SK-N-SH (cell line): Measurements from ENCODE around the gene CEP131. TPM values are rescaled to one million over a fixed set of nuclear protein-coding genes. Genes with fewer than 3 reads are reported as not detected.

Experiments used
- CTCF ChIA-PET: fragments of 300-600, 350-600 bp; formaldehyde crosslinking; extraction: SDS; loops from one replicate; lab custom pipeline; 2021; lab: Yijun Ruan, JAX
- POLR2A ChIA-PET: fragments of 350-600 bp; sonication (Branson Sonifier 250); formaldehyde crosslinking; extraction: SDS; loops from one replicate; lab custom pipeline; 2020; ENCODE audit warnings: antibody characterized with exemption, inconsistent platforms; lab: Yijun Ruan, JAX
- DNase-seq: peaks from one replicate; pipeline ENCODE4 v3.0.0; 2012
- H2AFZ ChIP-seq: fragments of 200-600 bp; sonication (generic); 2 replicates; pipeline ENCODE4 v1.8.1; 2016; ENCODE audit warnings: antibody characterized with exemption, mild to moderate bottlenecking, low read depth
- H3F3A ChIP-seq: fragments of 200-600 bp; sonication (generic); replicated peaks from 2 replicates; pipeline ENCODE3; 2016; ENCODE audit warnings: antibody characterized with exemption, mild to moderate bottlenecking; ENCODE audit not compliant: insufficient read depth
- H3K27ac ChIP-seq, 2 experiments: fragments of 200-500 bp in 1 of 2; fragments of 200-600 bp in 1 of 2; sonication (Bioruptor generic) in 1 of 2; sonication (generic), shearing (Covaris generic) in 1 of 2; 2 replicates each; pipeline versions ENCODE4 v1.5.1 to v1.6.1; 2014 to 2016; ENCODE audit warnings: low read depth in 2 of 2, inconsistent platforms in 1 of 2, low read length in 1 of 2, mild to moderate bottlenecking in 1 of 2, mixed read lengths in 1 of 2
- H3K27me3 ChIP-seq: fragments of 200-600 bp; sonication (generic), shearing (Covaris generic); 2 replicates; pipeline ENCODE4 v1.6.1; 2016; ENCODE audit warnings: mixed run types; ENCODE audit not compliant: insufficient read depth
- H3K36me3 ChIP-seq, 2 experiments: fragments of 200-500 bp in 1 of 2; fragments of 200-600 bp in 1 of 2; sonication (Bioruptor generic) in 1 of 2; sonication (generic) in 1 of 2; replicated peaks in 1 of 2; 2 replicates each; pipeline versions ENCODE3 to v1.5.1; 2014 to 2016; ENCODE audit warnings: low read length in 1 of 2, mild to moderate bottlenecking in 1 of 2; ENCODE audit not compliant: insufficient read depth in 2 of 2, control insufficient read depth in 1 of 2
- H3K4me1 ChIP-seq, 2 experiments: fragments of 200-500 bp in 1 of 2; fragments of 200-600 bp in 1 of 2; sonication (Bioruptor generic) in 1 of 2; sonication (generic), shearing (Covaris generic) in 1 of 2; 2 replicates each; pipeline versions ENCODE4 v1.5.1 to v1.6.1; 2014 to 2016; ENCODE audit warnings: low read depth in 1 of 2, low read length in 1 of 2, mixed run types in 1 of 2; ENCODE audit not compliant: insufficient read depth in 2 of 2, control insufficient read depth in 1 of 2
- H3K4me2 ChIP-seq: fragments of 200-600 bp; sonication (generic), shearing (Covaris generic); 2 replicates; pipeline ENCODE4 v1.6.1; 2017; ENCODE audit warnings: mixed run types
- H3K4me3 ChIP-seq, 2 experiments: fragments of 200-500 bp in 1 of 2; fragments of 200-600 bp in 1 of 2; sonication (Bioruptor generic) in 1 of 2; sonication (generic), shearing (Covaris generic) in 1 of 2; 2 replicates each; pipeline versions ENCODE4 v1.5.1 to v1.8.1; 2014 to 2016; ENCODE audit warnings: low read depth in 2 of 2, inconsistent platforms in 1 of 2, low read length in 1 of 2, mild to moderate bottlenecking in 1 of 2, mixed read lengths in 1 of 2, moderate library complexity in 1 of 2
- H3K79me2 ChIP-seq: fragments of 200-600 bp; sonication (generic); 2 replicates; pipeline ENCODE4 v1.8.1; 2017; ENCODE audit warnings: mild to moderate bottlenecking; ENCODE audit not compliant: insufficient read depth
- H3K9ac ChIP-seq: fragments of 200-600 bp; sonication (generic); 2 replicates; pipeline ENCODE4 v1.6.1; 2017; ENCODE audit warnings: mixed run types
- H3K9me2 ChIP-seq: fragments of 200-600 bp; sonication (generic); 2 replicates; pipeline ENCODE4 v1.6.1; 2017; ENCODE audit warnings: mixed run types
- H3K9me3 ChIP-seq: fragments of 200-600 bp; sonication (generic); 2 replicates; pipeline ENCODE4 v1.6.1; 2017; ENCODE audit warnings: mixed run types, mild to moderate bottlenecking, moderate library complexity
- H4K20me1 ChIP-seq: fragments of 200-600 bp; sonication (generic); 2 replicates; pipeline ENCODE4 v1.6.1; 2017; ENCODE audit warnings: mild to moderate bottlenecking, mixed run types; ENCODE audit not compliant: insufficient read depth
- ELF1 ChIP-seq: IDR thresholded peaks from 2 replicates; pipeline ENCODE4 v1.4.0; 2012
- FOSL2 ChIP-seq: IDR thresholded peaks from 2 replicates; pipeline ENCODE4 v1.4.0; 2012; ENCODE audit warnings: low read depth, mild to moderate bottlenecking, moderate library complexity, borderline replicate concordance
- FOXJ3 ChIP-seq: sonication (generic); formaldehyde crosslinking; IDR thresholded peaks from 2 replicates; pipeline ENCODE4 v1.5.1; 2020; ENCODE audit warnings: mild to moderate bottlenecking, missing genetic modification reagents
- GABPA ChIP-seq: IDR thresholded peaks from 2 replicates; pipeline ENCODE4 v1.4.0; 2012; ENCODE audit warnings: low read depth, mild to moderate bottlenecking
- JUND ChIP-seq: IDR thresholded peaks from 2 replicates; pipeline ENCODE4 v1.4.0; 2012
- NFIC ChIP-seq: IDR thresholded peaks from 2 replicates; pipeline ENCODE4 v1.4.0; 2012; ENCODE audit warnings: borderline replicate concordance
- RAD21 ChIP-seq: IDR thresholded peaks from 2 replicates; pipeline ENCODE4 v1.6.1; 2012; ENCODE audit warnings: mild to moderate bottlenecking, low read length
- REST ChIP-seq: IDR thresholded peaks from 2 replicates; pipeline ENCODE4 v1.6.1; 2012; ENCODE audit warnings: mild to moderate bottlenecking, low read depth, low read length, moderate library complexity
- RXRA ChIP-seq: IDR thresholded peaks from 2 replicates; pipeline ENCODE4 v1.4.0; 2012; ENCODE audit warnings: low read depth, mild to moderate bottlenecking, borderline replicate concordance
- SIN3A ChIP-seq: IDR thresholded peaks from 2 replicates; pipeline ENCODE4 v1.6.1; 2012; ENCODE audit warnings: low read depth, mild to moderate bottlenecking, low read length, moderate library complexity, borderline replicate concordance
- SMC3 ChIP-seq: IDR thresholded peaks from 2 replicates; pipeline ENCODE4 v1.6.1; 2012; ENCODE audit warnings: low read depth, low read length, improper control_type of control experiment
- TAF1 ChIP-seq: IDR thresholded peaks from 2 replicates; pipeline ENCODE4 v1.6.1; 2012; ENCODE audit warnings: low read depth, mild to moderate bottlenecking, low read length, moderate library complexity, borderline replicate concordance
- TCF12 ChIP-seq: IDR thresholded peaks from 2 replicates; pipeline ENCODE4 v1.4.0; 2012
- TEAD4 ChIP-seq: IDR thresholded peaks from 2 replicates; pipeline ENCODE4 v1.4.0; 2012; ENCODE audit warnings: mild to moderate bottlenecking, borderline replicate concordance; ENCODE audit not compliant: insufficient read depth
- WGBS: methylation state at CpG from one replicate; pipeline ENCODE4 v1.1.6; 2017; ENCODE audit warnings: low lambda C conversion rate; 5-methylcytosine and 5-hydroxymethylcytosine counted together
- polyA plus RNA-seq, 3 experiments: library from polyadenylated mRNA; depleted of rRNA; stranded (reverse); fragments of >200 nt; gene quantifications; 2 replicates each; pipeline ENCODE4 v1.2.3, GENCODE V29; 2012
- TF ChIP-seq, protein P1 (sequence below): fragments of 150-350 bp; IDR thresholded peaks from 2 replicates; pipeline ENCODE4 v1.6.1; 2017; ENCODE audit warnings: antibody characterized with exemption, low read length, low read depth, borderline replicate concordance
- TF ChIP-seq, protein P2 (sequence below): IDR thresholded peaks from 2 replicates; pipeline ENCODE4 v1.4.0; 2012; ENCODE audit warnings: low read depth, borderline replicate concordance

CEP131 gene
- polyA plus RNA-seq, 1 of the 3 experiments (the other 2 are of a cell fraction): 34.8 TPM

DNA sequence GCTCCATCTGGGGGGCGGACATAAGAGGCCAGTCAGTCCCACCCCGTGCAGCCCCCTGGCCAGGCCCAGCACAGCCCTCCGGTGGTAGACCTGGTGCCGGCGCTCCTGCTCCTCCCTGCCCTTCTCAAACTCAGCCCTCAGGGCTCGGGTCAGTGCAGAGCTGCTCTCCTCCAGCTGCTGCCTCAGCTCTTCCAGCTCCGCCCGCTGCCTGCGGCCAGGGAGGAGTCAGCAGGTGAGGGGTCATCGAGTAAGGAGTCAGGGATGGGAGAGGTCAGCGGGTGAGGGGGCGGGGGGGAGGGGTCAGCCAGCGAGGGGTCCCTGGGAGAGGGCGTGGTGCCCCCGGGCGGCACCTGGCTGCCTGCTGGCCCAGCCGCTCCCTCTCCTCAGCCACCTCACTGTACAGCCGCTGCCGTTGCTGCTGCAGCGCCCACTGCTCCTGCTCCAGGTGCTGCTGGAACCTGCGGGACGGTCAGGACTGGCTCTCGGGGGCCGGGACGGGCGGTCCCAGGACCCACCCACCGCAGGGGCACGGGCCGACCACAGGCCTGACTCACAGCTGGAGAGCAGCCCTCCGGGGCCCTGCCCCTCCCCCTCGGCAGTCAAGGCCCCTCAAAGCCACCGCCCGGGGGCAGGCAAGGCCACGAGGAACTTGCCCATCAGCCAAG lies 30.2 kb downstream of the CEP131 start:
- Histone ChIP-seq H3K4me2 (no peak overlapping the region), H3K9me3 (no peaks in the 10 kb centered on the region), H3K79me2 (no peaks in the 10 kb centered on the region), H3K36me3 (peaks cover 0 to 35% of the 10 kb centered on the region in 2 experiments), H4K20me1 (no peaks in the 10 kb centered on the region), H3K9me2 (no peaks in the 10 kb centered on the region), H3F3A (no peaks in the 10 kb centered on the region), H3K9ac (no peak overlapping the region), H3K4me1 (no peaks in the 10 kb centered on the region; a peak in 1 of 4 replicates), H3K27ac (no peak overlapping the region), H3K4me3 (no peak overlapping the region), H2AFZ (no peak overlapping the region), H3K27me3 (no peaks in the 10 kb centered on the region)
- 86% methylated on average over 16 of the region's 34 CpGs for WGBS
- no peak for DNase-seq
- no peak for TF ChIP-seq NFIC
- TF ChIP-seq SMC3: no peak
- no peak for TF ChIP-seq GABPA
- TF ChIP-seq, protein P1, sequence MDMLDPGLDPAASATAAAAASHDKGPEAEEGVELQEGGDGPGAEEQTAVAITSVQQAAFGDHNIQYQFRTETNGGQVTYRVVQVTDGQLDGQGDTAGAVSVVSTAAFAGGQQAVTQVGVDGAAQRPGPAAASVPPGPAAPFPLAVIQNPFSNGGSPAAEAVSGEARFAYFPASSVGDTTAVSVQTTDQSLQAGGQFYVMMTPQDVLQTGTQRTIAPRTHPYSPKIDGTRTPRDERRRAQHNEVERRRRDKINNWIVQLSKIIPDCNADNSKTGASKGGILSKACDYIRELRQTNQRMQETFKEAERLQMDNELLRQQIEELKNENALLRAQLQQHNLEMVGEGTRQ: no peak
- TF ChIP-seq RXRA: no peak
- no peak for TF ChIP-seq JUND
- TF ChIP-seq, protein P2, sequence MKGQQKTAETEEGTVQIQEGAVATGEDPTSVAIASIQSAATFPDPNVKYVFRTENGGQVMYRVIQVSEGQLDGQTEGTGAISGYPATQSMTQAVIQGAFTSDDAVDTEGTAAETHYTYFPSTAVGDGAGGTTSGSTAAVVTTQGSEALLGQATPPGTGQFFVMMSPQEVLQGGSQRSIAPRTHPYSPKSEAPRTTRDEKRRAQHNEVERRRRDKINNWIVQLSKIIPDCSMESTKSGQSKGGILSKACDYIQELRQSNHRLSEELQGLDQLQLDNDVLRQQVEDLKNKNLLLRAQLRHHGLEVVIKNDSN: no peak
- no peak for TF ChIP-seq RAD21
- no peak for TF ChIP-seq FOXJ3
- TF ChIP-seq TEAD4: no peak
- TF ChIP-seq SIN3A: no peak
- no peak for TF ChIP-seq FOSL2
- TF ChIP-seq TAF1: no peak
- TF ChIP-seq TCF12: no peak
- TF ChIP-seq ELF1: no peak
- TF ChIP-seq REST: no peak
- CTCF ChIA-PET: interaction anchor here (1.0 to 2.2 kb wide), 3 partner anchors 9 to 90 kb away, joined by 3 to 11 read pairs (median 3); no protein-coding TSS in a partner anchor
- POLR2A ChIA-PET: no interaction called here
